MM.1S (cell line): Measurements from ENCODE around the gene GALM.

Experiments
- EZH2 ChIP-seq: fragments of 300-600 bp; sonication (generic); optimal IDR thresholded peaks from 2 replicates; pipeline ENCODE3; 2017; ENCODE audit warnings: low read depth, mild to moderate bottlenecking, antibody characterized with exemption, low read length, mixed read lengths
- EZH2phosphoT487 ChIP-seq: fragments of 300-600 bp; sonication (generic); IDR thresholded peaks from 2 replicates; pipeline ENCODE4 v1.6.1; 2018; ENCODE audit warnings: antibody characterized with exemption, low read length
- TF ChIP-seq, protein P1 (sequence below): fragments of 300-600 bp; sonication (generic); IDR thresholded peaks from 2 replicates; pipeline ENCODE4 v1.5.1; 2016; ENCODE audit warnings: antibody characterized with exemption, low read length, mixed read lengths

DNA sequence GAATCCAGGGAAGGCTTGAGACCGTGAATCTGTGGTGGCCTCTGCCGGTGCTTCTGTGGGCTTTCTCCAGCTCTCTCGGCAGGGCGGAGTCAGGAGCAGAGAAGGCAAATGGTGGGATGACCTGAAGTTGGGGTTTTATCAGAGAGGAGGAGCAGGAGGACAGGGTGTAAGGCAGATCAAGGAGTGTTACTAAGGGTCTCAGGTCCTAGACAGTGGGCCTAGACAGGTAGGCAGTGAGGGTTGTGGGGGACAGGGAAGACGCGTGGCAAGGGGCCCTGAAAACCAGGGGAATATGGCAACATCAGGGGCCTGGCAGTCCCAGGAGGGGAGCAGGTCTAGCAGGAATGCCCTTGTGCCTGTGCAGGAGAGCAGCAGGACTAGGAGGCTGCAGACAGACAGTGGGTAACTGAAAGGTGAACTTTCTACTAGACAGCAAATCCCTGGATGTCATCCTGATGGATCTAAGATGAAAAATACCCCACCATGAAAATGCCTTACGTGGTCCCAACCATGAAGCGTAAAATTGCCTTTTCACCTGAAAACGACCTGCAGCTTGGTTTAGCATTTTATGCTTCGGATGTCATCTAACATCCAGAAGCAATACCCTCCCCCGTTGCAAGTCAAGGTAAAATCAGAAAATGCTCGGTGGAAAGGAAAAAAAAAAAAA is 43.1 kb downstream of the GALM start:
- TF ChIP-seq EZH2 (no peak), EZH2phosphoT487 (no peak)
- TF ChIP-seq, protein P1, sequence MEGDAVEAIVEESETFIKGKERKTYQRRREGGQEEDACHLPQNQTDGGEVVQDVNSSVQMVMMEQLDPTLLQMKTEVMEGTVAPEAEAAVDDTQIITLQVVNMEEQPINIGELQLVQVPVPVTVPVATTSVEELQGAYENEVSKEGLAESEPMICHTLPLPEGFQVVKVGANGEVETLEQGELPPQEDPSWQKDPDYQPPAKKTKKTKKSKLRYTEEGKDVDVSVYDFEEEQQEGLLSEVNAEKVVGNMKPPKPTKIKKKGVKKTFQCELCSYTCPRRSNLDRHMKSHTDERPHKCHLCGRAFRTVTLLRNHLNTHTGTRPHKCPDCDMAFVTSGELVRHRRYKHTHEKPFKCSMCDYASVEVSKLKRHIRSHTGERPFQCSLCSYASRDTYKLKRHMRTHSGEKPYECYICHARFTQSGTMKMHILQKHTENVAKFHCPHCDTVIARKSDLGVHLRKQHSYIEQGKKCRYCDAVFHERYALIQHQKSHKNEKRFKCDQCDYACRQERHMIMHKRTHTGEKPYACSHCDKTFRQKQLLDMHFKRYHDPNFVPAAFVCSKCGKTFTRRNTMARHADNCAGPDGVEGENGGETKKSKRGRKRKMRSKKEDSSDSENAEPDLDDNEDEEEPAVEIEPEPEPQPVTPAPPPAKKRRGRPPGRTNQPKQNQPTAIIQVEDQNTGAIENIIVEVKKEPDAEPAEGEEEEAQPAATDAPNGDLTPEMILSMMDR: no peak
